ENCODE results near the gene FATE1.

FATE1 gene

GRCh38 chrX:151734446-151734845 lies 18.6 kb downstream of the FATE1 start, which contains the start of gene CNGA2:
TSS of gene CNGA2 (plus strand) at chrX:151734746. CDS start at chrX:151738484, 3,738 bp downstream.
- CTCF ChIA-PET = interaction anchor here (1.0 to 1.5 kb wide), 2 partner anchors 228 to 1087 kb away, joined by 3 to 5 read pairs; no protein-coding TSS in a partner anchor
- POLR2A ChIA-PET = no interaction called here
- Histone ChIP-seq H3K36me3 (ENCODE audit: control insufficient read depth in 2 of 2, insufficient read depth in 1 of 2, low read length in 2 of 2) (no peaks in the 10 kb centered on the region), H3K4me3 (ENCODE audit: low read depth, low read length) (no peak within 1 kb of the TSS), H3K27ac (ENCODE audit: extremely low read depth, low read depth, low read length) (no peak within 1 kb of the TSS), H3K9me3 (ENCODE audit: control insufficient read depth, insufficient read depth, low read depth, low read length) (no peaks in the 10 kb centered on the region), H3K4me1 (ENCODE audit: control insufficient read depth, insufficient read depth, low read length) (no peaks in the 10 kb centered on the region)
- no peak for TF ChIP-seq IKZF3 (tag by site-specific recombination; IDR thresholded peaks at IDR 0.05)
- no peak for TF ChIP-seq ZNF654 (tag by site-specific recombination; IDR thresholded peaks at IDR 0.05; ENCODE audit: low read depth)
- no peak for TF ChIP-seq ZNF121 (tag by site-specific recombination; IDR thresholded peaks at IDR 0.05)
- no peak for TF ChIP-seq KLF8 (tag by site-specific recombination; IDR thresholded peaks at IDR 0.05)
- no peak for TF ChIP-seq HOXA7 (CRISPR knock-in tag; IDR thresholded peaks at IDR 0.05; ENCODE audit: borderline replicate concordance)
- TF ChIP-seq ZNF449 (tag by site-specific recombination; IDR thresholded peaks at IDR 0.05) = no peak
- no peak for TF ChIP-seq PRDM4 (tag by site-specific recombination; IDR thresholded peaks at IDR 0.05)

- H3K27ac ChIP-seq (ENCODE audit: extremely low read depth, low read depth, low read length) = no peak overlapping the region
- H3K4me3 ChIP-seq (ENCODE audit: low read depth, low read length) = no peak overlapping the region
- TF ChIP-seq ZNF48 (tag by site-specific recombination; IDR thresholded peaks at IDR 0.05) (no peak), PBX3 (CRISPR knock-in tag; IDR thresholded peaks at IDR 0.05) (no peak), ZNF140 (tag by site-specific recombination; IDR thresholded peaks at IDR 0.05) (no peak), ZNF23 (tag by site-specific recombination; IDR thresholded peaks at IDR 0.05; ENCODE audit: borderline replicate concordance) (no peak), ZNF555 (tag by site-specific recombination; conservative IDR thresholded peaks at IDR 0.05) (no peak), ZNF24 (tag by site-specific recombination; IDR thresholded peaks at IDR 0.05) (no peak), TCF7L2 (IDR thresholded peaks at IDR 0.05; ENCODE audit: borderline replicate concordance, low read depth, low read length) (no peak), ZNF701 (tag by site-specific recombination; IDR thresholded peaks at IDR 0.05) (no peak), SP2 (tag by site-specific recombination; IDR thresholded peaks at IDR 0.05) (no peak), ZBTB8A (tag by site-specific recombination; IDR thresholded peaks at IDR 0.05) (no peak), PRDM1 (tag by site-specific recombination; IDR thresholded peaks at IDR 0.05) (no peak), ZNF121 (tag by site-specific recombination; IDR thresholded peaks at IDR 0.05) (no peak), ZNF112 (tag by site-specific recombination; IDR thresholded peaks at IDR 0.05) (no peak), ZNF677 (tag by site-specific recombination; IDR thresholded peaks at IDR 0.05) (no peak), SALL2 (tag by site-specific recombination; IDR thresholded peaks at IDR 0.05; ENCODE audit: borderline replicate concordance) (no peak)
- TF ChIP-seq, protein P1, sequence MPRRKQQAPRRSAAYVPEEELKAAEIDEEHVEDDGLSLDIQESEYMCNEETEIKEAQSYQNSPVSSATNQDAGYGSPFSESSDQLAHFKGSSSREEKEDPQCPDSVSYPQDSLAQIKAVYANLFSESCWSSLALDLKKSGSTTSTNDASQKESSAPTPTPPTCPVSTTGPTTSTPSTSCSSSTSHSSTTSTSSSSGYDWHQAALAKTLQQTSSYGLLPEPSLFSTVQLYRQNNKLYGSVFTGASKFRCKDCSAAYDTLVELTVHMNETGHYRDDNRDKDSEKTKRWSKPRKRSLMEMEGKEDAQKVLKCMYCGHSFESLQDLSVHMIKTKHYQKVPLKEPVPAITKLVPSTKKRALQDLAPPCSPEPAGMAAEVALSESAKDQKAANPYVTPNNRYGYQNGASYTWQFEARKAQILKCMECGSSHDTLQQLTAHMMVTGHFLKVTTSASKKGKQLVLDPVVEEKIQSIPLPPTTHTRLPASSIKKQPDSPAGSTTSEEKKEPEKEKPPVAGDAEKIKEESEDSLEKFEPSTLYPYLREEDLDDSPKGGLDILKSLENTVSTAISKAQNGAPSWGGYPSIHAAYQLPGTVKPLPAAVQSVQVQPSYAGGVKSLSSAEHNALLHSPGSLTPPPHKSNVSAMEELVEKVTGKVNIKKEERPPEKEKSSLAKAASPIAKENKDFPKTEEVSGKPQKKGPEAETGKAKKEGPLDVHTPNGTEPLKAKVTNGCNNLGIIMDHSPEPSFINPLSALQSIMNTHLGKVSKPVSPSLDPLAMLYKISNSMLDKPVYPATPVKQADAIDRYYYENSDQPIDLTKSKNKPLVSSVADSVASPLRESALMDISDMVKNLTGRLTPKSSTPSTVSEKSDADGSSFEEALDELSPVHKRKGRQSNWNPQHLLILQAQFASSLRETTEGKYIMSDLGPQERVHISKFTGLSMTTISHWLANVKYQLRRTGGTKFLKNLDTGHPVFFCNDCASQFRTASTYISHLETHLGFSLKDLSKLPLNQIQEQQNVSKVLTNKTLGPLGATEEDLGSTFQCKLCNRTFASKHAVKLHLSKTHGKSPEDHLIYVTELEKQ (tag by site-specific recombination; IDR thresholded peaks at IDR 0.05; ENCODE audit: borderline replicate concordance) = no peak
- H3K4me1 ChIP-seq (ENCODE audit: control insufficient read depth, insufficient read depth, low read length) = no peaks in the 10 kb centered on the region
- POLR2A ChIA-PET = no interaction called here
- H3K36me3 ChIP-seq (ENCODE audit: control insufficient read depth in 2 of 2, insufficient read depth in 1 of 2, low read length in 2 of 2) = no peaks in the 10 kb centered on the region
- H3K9me3 ChIP-seq (ENCODE audit: control insufficient read depth, insufficient read depth, low read depth, low read length) = no peaks in the 10 kb centered on the region
- CTCF ChIA-PET = interaction anchor here (1.0 kb wide), 1 partner anchor 14 kb away, joined by 5 read pairs; no protein-coding TSS in a partner anchor
Observed at GRCh38 chrX:151735219-151735618, 19.4 kb downstream of the FATE1 start.
